Measurements from ENCODE around the gene OR2F2.
A peak's percentile ranks its signal among the peaks of the same experiment; 100 is the strongest.

Gene OR2F2

DNA sequence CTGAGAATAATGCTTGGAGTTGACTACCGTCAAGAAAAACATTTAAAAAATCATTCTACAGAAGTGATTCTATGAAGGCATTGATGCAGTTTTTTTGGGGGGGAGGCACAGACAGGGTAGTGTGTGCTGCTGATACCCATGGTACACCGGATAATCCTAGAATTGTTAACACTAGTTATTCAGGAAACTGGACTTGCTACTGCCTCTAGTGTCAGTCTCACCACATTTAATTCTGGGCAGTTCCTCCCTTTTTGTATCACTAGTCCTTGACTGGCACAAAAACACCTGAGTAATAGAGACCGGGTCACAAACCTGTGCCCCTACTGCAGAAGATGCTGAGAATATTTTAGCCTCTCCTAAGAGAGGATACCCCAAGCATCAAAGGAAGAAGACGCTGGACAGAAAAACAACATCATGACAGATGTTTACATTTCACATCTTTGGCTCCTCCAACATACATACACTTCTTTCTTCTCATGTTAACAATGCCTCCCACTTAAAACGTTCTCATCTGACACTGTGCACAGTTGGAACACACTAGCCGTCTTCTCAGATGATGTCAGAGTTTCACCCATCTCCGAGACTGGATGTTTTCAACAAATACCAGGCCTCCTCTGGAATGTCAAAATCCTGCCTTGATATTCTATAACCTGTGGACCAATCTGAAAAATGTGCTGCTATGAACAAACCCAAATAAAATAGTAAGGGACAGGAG is 19.9 kb upstream of the OR2F2 start:
- no peak for DNase-seq (ENCODE audit: low read depth)

GRCh38 chr7:143924851-143925250 is 10.2 kb upstream of the OR2F2 start:
- no peak for DNase-seq (ENCODE audit: low read depth)

- peak; percentile 63 for DNase-seq (ENCODE audit: low read depth)
Measured at GRCh38 chr7:143929224-143929920, 5.7 kb upstream of the OR2F2 start.

DNA sequence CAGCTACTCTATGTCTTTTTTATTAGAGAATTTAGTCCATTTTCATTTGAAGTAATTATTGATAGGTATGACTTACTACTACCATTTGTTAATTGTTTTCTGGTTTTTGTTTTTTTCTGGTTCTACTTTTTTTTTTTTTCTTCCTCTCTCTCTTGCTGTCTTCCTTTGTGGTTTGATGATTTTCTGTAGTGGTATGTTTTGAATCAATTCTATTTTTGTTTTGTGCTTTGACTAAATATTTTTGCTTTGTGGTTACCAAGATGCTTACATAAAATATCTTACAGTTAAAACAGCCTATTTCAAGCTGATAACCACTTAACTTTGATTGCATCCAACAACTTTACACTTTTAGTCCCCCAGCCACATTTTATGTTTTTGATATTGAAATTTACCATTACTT is 3.3 kb upstream of the OR2F2 start:
- DNase-seq (ENCODE audit: low read depth): peak; percentile 61

DNA sequence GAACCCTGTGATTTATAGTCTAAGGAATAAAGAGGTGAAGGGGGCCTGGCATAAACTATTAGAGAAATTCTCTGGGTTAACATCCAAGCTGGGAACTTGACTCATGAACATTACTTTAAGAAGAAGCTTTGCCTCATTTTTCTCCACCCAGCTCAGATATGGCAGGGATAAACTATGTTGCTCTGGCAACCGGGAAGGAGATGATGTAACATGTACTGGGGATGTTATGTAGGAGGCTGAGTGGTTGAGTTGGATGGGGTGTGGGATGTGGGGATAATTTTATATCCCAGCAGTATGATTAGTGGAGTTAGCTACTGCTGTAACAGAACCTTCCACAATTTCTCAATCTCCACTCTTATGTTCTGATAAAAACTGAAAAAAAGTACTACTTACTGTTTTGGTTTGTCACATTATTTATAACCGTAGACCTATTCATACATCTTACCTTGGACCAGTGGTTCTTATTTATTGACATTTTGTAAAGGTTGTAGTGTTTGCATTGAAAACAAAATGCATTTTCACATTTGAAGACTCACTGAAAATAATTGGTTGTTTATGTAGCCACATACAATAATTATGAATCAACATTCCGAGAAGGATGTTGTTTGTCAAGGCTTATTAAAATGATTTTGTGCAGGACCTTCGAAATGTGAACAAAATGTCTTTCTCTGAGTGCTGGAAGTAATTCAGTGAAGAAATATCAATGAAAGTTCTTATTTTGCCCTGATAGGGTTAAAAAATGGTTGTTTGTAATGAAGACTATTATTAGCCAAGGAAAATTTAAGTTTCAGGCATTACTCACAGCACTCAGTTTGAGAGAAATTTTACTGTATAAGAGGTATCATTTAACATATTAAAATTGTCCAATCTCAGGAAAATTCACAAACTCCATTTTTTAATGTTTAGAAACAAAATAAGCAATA is 1.3 kb downstream of the OR2F2 start:
- DNase-seq (ENCODE audit: low read depth): peak; percentile 95

DNA sequence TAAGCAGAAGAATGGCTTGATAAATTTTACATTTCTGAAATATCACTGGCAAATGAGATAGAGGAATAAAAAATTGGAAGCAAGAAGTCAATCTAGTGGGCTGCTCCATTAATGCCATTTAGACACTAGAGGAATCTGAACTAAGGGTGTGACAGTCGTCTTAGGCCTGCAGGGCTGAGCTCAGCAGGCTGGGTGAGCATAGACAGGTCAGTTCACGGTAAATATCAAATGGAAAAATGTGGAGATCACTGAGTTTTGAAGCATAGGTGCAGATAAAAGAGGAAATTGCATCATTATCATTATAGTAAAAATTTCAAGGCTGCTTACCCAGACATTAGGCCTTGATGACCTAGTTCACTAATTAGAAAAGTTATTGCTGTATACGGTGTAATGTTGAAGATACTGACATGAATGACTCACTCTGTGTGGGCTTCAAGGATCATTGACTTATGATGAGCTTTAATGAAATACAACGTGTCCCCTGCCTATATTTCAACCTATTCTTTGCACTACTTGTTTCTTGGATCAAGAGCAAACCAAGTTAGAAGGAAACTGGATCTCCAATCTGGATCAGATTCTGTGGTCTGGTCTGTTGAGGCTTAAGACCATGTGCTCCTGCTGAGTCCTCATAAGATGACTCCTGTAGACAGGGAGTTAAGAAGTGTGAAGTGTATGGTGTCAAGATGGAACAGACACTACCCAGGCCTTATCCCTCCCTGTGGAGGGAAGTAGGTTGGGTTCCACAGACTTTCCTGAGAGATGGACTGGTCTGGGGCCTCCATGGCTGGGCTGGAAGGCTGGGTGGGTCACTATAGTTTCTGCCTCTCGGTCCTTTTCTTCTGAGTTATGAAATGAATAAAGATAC is 3.6 kb downstream of the OR2F2 start:
- DNase-seq (ENCODE audit: low read depth): peak; percentile 30

- no peak for DNase-seq (ENCODE audit: low read depth)
Measured at GRCh38 chr7:143945423-143945822, 10.4 kb downstream of the OR2F2 start.

GRCh38 chr7:143947111-143947510 is 12.1 kb downstream of the OR2F2 start:
- DNase-seq (ENCODE audit: low read depth): no peak

- DNase-seq (ENCODE audit: low read depth): peak; percentile 28
Measured at GRCh38 chr7:143948733-143949132, 13.7 kb downstream of the OR2F2 start.

GRCh38 chr7:143953421-143953820 is 18.4 kb downstream of the OR2F2 start:
- DNase-seq (ENCODE audit: low read depth): no peak

GRCh38 chr7:143954135-143954534 is 19.1 kb downstream of the OR2F2 start:
- DNase-seq (ENCODE audit: low read depth): peak; percentile 51

DNA sequence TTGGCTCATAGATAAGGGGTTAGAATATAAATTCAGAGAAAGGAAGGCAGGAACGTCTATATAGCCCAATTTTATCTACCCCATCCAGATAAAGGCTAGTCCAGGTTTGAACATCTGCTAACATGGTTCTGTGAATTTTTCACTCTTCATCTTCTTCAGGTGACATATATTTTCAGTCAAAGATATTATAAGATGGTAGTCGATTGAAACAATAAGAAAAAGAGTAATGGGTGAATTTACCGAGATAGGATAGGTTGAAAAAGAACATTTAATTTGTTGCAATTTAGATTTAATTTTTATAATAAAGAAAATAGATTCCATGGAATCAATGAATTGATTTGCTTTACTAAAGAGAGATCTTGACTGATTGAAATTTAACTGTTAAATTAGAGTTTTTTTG is 19.5 kb downstream of the OR2F2 start, which contains the start of gene OR2F1:
Gene OR2F1 (plus strand): TSS at position 301 of the 400 bp plus-strand sequence. CDS start 5,127 bp downstream, outside the sequence.
- DNase-seq (ENCODE audit: low read depth): no peak

- peak; percentile 74 for DNase-seq (ENCODE audit: low read depth)
Measured at GRCh38 chr7:143958781-143959180, 23.7 kb downstream of the OR2F2 start.

GRCh38 chr7:143960813-143961610 is 26.0 kb downstream of the OR2F2 start:
- peak; percentile 43 for DNase-seq (ENCODE audit: low read depth)

GRCh38 chr7:143965280-143965679 is 30.2 kb downstream of the OR2F2 start:
- peak; percentile 49 for DNase-seq (ENCODE audit: low read depth)

DNA sequence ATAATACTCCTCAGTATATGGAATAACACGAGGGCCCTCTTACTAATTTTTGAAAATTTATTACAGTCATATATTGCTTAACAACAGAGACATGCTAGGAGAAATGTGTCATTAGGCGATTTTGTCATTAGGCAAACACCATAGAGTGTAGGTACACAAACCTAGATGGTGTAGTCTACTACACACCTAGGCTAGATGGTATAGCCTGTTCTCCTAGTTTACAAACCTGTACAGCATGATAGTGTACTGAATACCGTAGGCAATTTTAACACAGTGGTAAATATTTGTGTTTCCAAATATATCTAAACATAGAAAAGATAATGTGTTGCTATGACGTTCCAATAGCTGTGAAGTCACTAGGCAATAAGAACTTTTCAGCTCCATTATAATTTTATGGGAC is 32.4 kb downstream of the OR2F2 start:
- no peak for DNase-seq (ENCODE audit: low read depth)

DNA sequence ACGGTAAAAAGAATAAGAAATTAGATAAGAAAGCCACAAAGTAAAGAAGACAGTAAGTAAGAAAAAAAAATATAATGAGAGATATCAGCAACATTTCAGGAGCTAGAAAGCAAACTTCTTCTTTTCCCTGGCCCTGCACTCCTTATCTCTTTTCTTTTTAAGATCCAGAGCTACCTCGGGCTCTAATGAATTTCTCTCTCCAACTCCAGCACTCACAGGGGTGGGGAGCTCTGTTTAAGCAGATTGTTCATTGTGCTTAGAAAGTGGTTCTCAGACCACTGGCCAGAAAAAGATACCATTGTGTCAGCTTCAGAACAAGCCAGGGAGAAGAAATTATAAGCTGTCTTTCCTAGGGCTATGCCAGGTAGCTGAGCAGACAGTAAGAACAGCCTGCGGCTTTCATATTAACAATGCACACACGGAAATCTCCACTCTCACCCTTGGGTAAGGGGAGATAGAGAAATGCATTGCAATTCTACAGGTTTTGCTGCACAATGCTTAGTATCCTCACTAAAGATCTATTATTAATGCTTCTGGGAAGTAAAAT is 38.9 kb downstream of the OR2F2 start:
- no peak for DNase-seq (ENCODE audit: low read depth)

DNA sequence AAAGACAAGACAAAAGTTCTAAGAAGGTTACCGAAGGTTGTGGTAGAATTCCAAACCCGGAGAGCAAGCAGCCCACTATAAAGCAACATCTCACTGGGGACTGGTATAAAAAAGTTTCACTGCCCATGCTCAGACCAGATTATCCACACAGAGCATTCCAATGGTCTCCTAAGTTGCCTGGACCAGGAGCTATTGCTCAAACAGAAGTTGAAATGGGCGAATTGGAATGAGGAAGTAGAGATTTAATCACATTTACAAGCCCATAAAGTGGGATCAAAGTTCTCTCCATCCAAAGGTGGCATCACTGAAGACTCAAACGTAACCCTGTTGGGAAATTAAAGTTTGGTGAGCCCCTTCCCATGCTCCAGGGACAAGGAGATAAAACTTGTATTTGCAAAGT is 39.4 kb downstream of the OR2F2 start:
- DNase-seq (ENCODE audit: low read depth): peak; percentile 35

GRCh38 chr7:143975617-143976016 is 40.6 kb downstream of the OR2F2 start:
- DNase-seq (ENCODE audit: low read depth): peak; percentile 26

- DNase-seq (ENCODE audit: low read depth): peak; percentile 79
Measured at GRCh38 chr7:143978585-143978984, 43.6 kb downstream of the OR2F2 start.

Measured in iris pigment epithelial cell (primary cell).